ENCODE measurements around the gene TYRP1.
"Not testable (repeated sequence)": the region's sequence is repeated elsewhere in the genome, so short reads cannot be mapped to it uniquely, and the experiment has no call there.

TYRP1 gene
- 0 reads per million in 4 experiments for total RNA-seq

GRCh38 chr9:12693141-12693540, at the start of gene TYRP1:
Gene TYRP1, plus strand, starts transcription at chr9:12693385. Its CDS starts 612 bp downstream, at chr9:12693997.
- DNase-seq: no peak

GRCh38 chr9:12643686-12644085, 49.5 kb upstream of the TYRP1 start:
- DNase-seq: no peak

- no peak for DNase-seq
Observed at GRCh38 chr9:12648925-12649324, 44.3 kb upstream of the TYRP1 start.

- no peak for DNase-seq
Observed at GRCh38 chr9:12651125-12651524, 42.1 kb upstream of the TYRP1 start.

GRCh38 chr9:12652973-12653372, 40.2 kb upstream of the TYRP1 start:
- DNase-seq: no peak

GRCh38 chr9:12656803-12657202, 36.4 kb upstream of the TYRP1 start:
- DNase-seq: no peak

GRCh38 chr9:12657233-12657632, 36.0 kb upstream of the TYRP1 start:
- DNase-seq: no peak

- DNase-seq: no peak
Observed at GRCh38 chr9:12657998-12658397, 35.2 kb upstream of the TYRP1 start.

GRCh38 chr9:12658531-12659209, 34.5 kb upstream of the TYRP1 start:
- no peak for DNase-seq

- DNase-seq: no peak
Observed at GRCh38 chr9:12659220-12659619, 34.0 kb upstream of the TYRP1 start.

- DNase-seq: no peak
Observed at GRCh38 chr9:12666813-12667212, 26.4 kb upstream of the TYRP1 start.

GRCh38 chr9:12667892-12668291, 25.3 kb upstream of the TYRP1 start:
- no peak for DNase-seq

GRCh38 chr9:12670006-12670405, 23.2 kb upstream of the TYRP1 start:
- DNase-seq: no peak

GRCh38 chr9:12674961-12675360, 18.2 kb upstream of the TYRP1 start:
- DNase-seq: no peak

- not testable (repeated sequence) for DNase-seq
Observed at GRCh38 chr9:12677462-12678126, 15.6 kb upstream of the TYRP1 start.

GRCh38 chr9:12680341-12680740, 12.8 kb upstream of the TYRP1 start:
- no peak for DNase-seq

- no peak for DNase-seq
Observed at GRCh38 chr9:12680757-12681156, 12.4 kb upstream of the TYRP1 start.

- DNase-seq: no peak
Observed at GRCh38 chr9:12681620-12682019, 11.6 kb upstream of the TYRP1 start.

GRCh38 chr9:12684974-12685373, 8.2 kb upstream of the TYRP1 start:
- no peak for DNase-seq

GRCh38 chr9:12689233-12689632, 4.0 kb upstream of the TYRP1 start:
- DNase-seq: no peak

- no peak for DNase-seq
Observed at GRCh38 chr9:12694013-12694412, 828 bp downstream of the TYRP1 start.

GRCh38 chr9:12695474-12695873, 2.3 kb downstream of the TYRP1 start:
- DNase-seq: no peak

- no peak for DNase-seq
Observed at GRCh38 chr9:12696931-12697622, 3.9 kb downstream of the TYRP1 start.

GRCh38 chr9:12697719-12698118, 4.5 kb downstream of the TYRP1 start:
- no peak for DNase-seq

Data from effector CD8-positive, alpha-beta T cell (primary cell).